Kidney (tissue), 14 donors: ENCODE data around the gene CACFD1. TPM values are rescaled to one million over a fixed set of nuclear protein-coding genes. Genes with fewer than 3 reads are reported as not detected.

Experiments used
- DNase-seq, 5 donors: peaks; one replicate each; pipeline ENCODE4 v3.0.0-alpha.2; 2013 to 2020
- FAIRE-seq: peaks from 2 replicates; lab custom pipeline; 2012; peaks lifted over from hg19 to GRCh38; lab: Jason Lieb, UNC
- H3K27ac ChIP-seq, 2 donors: one replicate each; pipeline ENCODE4 v1.7.0; 2013; ENCODE audit warnings: low read depth in 2 of 2, low read length in 2 of 2, inconsistent platforms in 1 of 2
- H3K27me3 ChIP-seq: one replicate; pipeline ENCODE4 v1.7.1; 2013; ENCODE audit warnings: low read length, inconsistent platforms; ENCODE audit not compliant: control insufficient read depth, insufficient read depth
- H3K36me3 ChIP-seq, 3 donors: one replicate each; pipeline versions ENCODE4 v1.7.0 to v1.7.1; 2013; ENCODE audit warnings: low read length in 3 of 3, control low read depth in 1 of 3, inconsistent platforms in 1 of 3; ENCODE audit not compliant: insufficient read depth in 3 of 3, control insufficient read depth in 2 of 3
- H3K4me1 ChIP-seq, 3 donors: one replicate each; pipeline versions ENCODE4 v1.7.0 to v1.7.1; 2013; ENCODE audit warnings: low read length in 3 of 3, inconsistent platforms in 1 of 3, low read depth in 1 of 3; ENCODE audit not compliant: control insufficient read depth in 2 of 3, insufficient read depth in 2 of 3
- H3K4me3 ChIP-seq, 3 donors: one replicate each; pipeline versions ENCODE4 v1.7.0 to v1.8.1; 2013; ENCODE audit warnings: low read length in 3 of 3, control low read depth in 1 of 3, inconsistent platforms in 1 of 3
- H3K9ac ChIP-seq, 3 donors: one replicate each; pipeline versions ENCODE4 v1.7.0 to v1.7.1; 2013; ENCODE audit warnings: low read length in 3 of 3, control low read depth in 1 of 3, inconsistent platforms in 1 of 3
- H3K9me3 ChIP-seq, 3 donors: one replicate each; pipeline versions ENCODE4 v1.7.0 to v1.7.1; 2013; ENCODE audit warnings: low read length in 3 of 3, control low read depth in 1 of 3, inconsistent platforms in 1 of 3; ENCODE audit not compliant: control insufficient read depth in 2 of 3, insufficient read depth in 1 of 3
- CTCF ChIP-seq: IDR thresholded peaks from 3 replicates; pipeline ENCODE4 v1.5.1; 2012; ENCODE audit warnings: mild to moderate bottlenecking, moderate library complexity, borderline replicate concordance; ENCODE audit not compliant: insufficient read depth; ENCODE audit errors: extremely low read depth
- intact Hi-C: fragments of 100-400 bp; cut with DNase I; formaldehyde crosslinking; loops from one replicate; pipeline ENCODE4 v1.11.1; 2022
- polyA plus RNA-seq: library from polyadenylated mRNA; stranded (reverse); fragments of 350-450 nt; fragmentation: Illumina TruSeq; extraction: RNeasy Lipid Tissue Mini Kit (QIAGEN cat#74804); gene quantifications from one replicate; pipeline ENCODE4 v1.2.3, GENCODE V29; 2014; ENCODE audit warnings: low read depth, low replicate concordance; ENCODE audit not compliant: insufficient read depth
- total RNA-seq: library from RNA; stranded (reverse); fragmentation: NEBNext Ultra II Directional; extraction: Animal tissue kit (Norgen Biotek cat#: 25700); gene quantifications from one replicate; pipeline ENCODE4 v1.2.1, GENCODE V29; 2021
- donor health status: control.
- donor health status: control.
- donor health status: control.
- donor health status: control.
- donor health status: control.
- donor health status: DM: yes; HTN: yes; CAD: no.
- donor health status: Normal renal cell carcinoma (clear cell type).

Gene CACFD1
- total and polyA plus RNA-seq, 2 donors from 2014 or later, result 37.3 to 37.8 TPM

GRCh38 chr9:133477992-133478850, 18.4 kb downstream of the CACFD1 start:
- H3K27ac ChIP-seq, result no peak overlapping the region
- DNase-seq (peak in 1 of 5 donors; percentile 85), FAIRE-seq (no peak)
- H3K4me1 ChIP-seq, result peaks cover 0 to 5% (median 0%) of the 10 kb centered on the region in 3 donors
- no peaks in the 10 kb centered on the region for H3K27me3 ChIP-seq
- intact Hi-C loops, result no loop called here
- H3K4me3 ChIP-seq, result peak overlapping the region in 1 of 3 donors; percentile 52
- H3K9ac ChIP-seq, result peak overlapping the region in 1 of 3 donors; percentile 26
- H3K9me3 ChIP-seq, result no peaks in the 10 kb centered on the region
- H3K36me3 ChIP-seq, result no peaks in the 10 kb centered on the region
- no peak for TF ChIP-seq CTCF

GRCh38 chr9:133478851-133479711, 19.3 kb downstream of the CACFD1 start, which contains the start of gene SLC2A6:
Gene SLC2A6 (minus strand): TSS chr9:133479099. CDS start chr9:133479059, 40 bp downstream.
- Histone ChIP-seq H3K9ac (peak within 1 kb of the TSS in 1 of 3 donors; percentile 26), H3K27me3 (no peaks in the 10 kb centered on the region), H3K27ac (no peak within 1 kb of the TSS), H3K9me3 (no peaks in the 10 kb centered on the region), H3K36me3 (no peaks in the 10 kb centered on the region), H3K4me3 (peak within 1 kb of the TSS; percentile 19 to 52 (median 24)), H3K4me1 (peaks cover 0 to 5% (median 0%) of the 10 kb centered on the region in 3 donors)
- FAIRE-seq (no peak), DNase-seq (peak; percentile 83 to 95 (median 88))
- no peak for TF ChIP-seq CTCF
- intact Hi-C loops, result no loop called here

- Histone ChIP-seq H3K9ac (no peak overlapping the region), H3K4me3 (no peak overlapping the region), H3K27ac (no peak overlapping the region), H3K9me3 (no peaks in the 10 kb centered on the region), H3K4me1 (peaks cover 0 to 3% (median 0%) of the 10 kb centered on the region in 3 donors), H3K36me3 (no peaks in the 10 kb centered on the region), H3K27me3 (no peaks in the 10 kb centered on the region)
- TF ChIP-seq CTCF, result no peak
- intact Hi-C loops, result loop anchor here (10.0 kb wide), 1 partner anchor 299 kb away; no protein-coding TSS in a partner anchor
- FAIRE-seq (no peak), DNase-seq (peak in 1 of 5 donors; percentile 56)
These were observed 23.8 kb downstream of the CACFD1 start for GRCh38 chr9:133483611-133484010.
